DMS 273 treated with DMSO at 0.1 percent for 48 hours (cell line): Measurements from ENCODE around the gene FUT8.

ENCODE experiments used
- DNase-seq: peaks from one replicate; lab custom pipeline; 2025; lab: John Stamatoyannopoulos, UW

Gene FUT8

GRCh38 chr14:65412032-65412846 lies at the start of gene FUT8:
FUT8 (plus strand) TSS chr14:65412730; CDS start chr14:65561564, 148,834 bp downstream.
- peak; percentile 90 for DNase-seq

GRCh38 chr14:65366802-65367565 lies 45.5 kb upstream of the FUT8 start:
- DNase-seq = no peak

- no peak for DNase-seq
These were observed 43.0 kb upstream of the FUT8 start for GRCh38 chr14:65369560-65369959.

GRCh38 chr14:65370801-65371248 lies 41.7 kb upstream of the FUT8 start:
- no peak for DNase-seq

- DNase-seq = no peak
These were observed 40.7 kb upstream of the FUT8 start for GRCh38 chr14:65371784-65372183.

GRCh38 chr14:65373016-65373670 lies 39.4 kb upstream of the FUT8 start:
- no peak for DNase-seq

- no peak for DNase-seq
These were observed 38.9 kb upstream of the FUT8 start for GRCh38 chr14:65373671-65374039.

- no peak for DNase-seq
These were observed 35.0 kb upstream of the FUT8 start for GRCh38 chr14:65377576-65377975.

GRCh38 chr14:65382586-65382985 lies 29.9 kb upstream of the FUT8 start:
- no peak for DNase-seq

- DNase-seq = no peak
These were observed 25.4 kb upstream of the FUT8 start for GRCh38 chr14:65387171-65387570.

GRCh38 chr14:65387628-65388027 lies 24.9 kb upstream of the FUT8 start:
- DNase-seq = no peak

- DNase-seq = no peak
These were observed 20.2 kb upstream of the FUT8 start for GRCh38 chr14:65392296-65392695.

- DNase-seq = no peak
These were observed 16.2 kb upstream of the FUT8 start for GRCh38 chr14:65396082-65396910.

- no peak for DNase-seq
These were observed 9.3 kb upstream of the FUT8 start for GRCh38 chr14:65403231-65403630.

- no peak for DNase-seq
These were observed 4.4 kb upstream of the FUT8 start for GRCh38 chr14:65408113-65408512.

- no peak for DNase-seq
These were observed 1.9 kb upstream of the FUT8 start for GRCh38 chr14:65410640-65411039.

GRCh38 chr14:65411656-65412031 lies 886 bp upstream of the FUT8 start:
- peak; percentile 88 for DNase-seq

- DNase-seq = no peak
These were observed 567 bp downstream of the FUT8 start for GRCh38 chr14:65412856-65413738.

- no peak for DNase-seq
These were observed 1.2 kb downstream of the FUT8 start for GRCh38 chr14:65413739-65414045.

GRCh38 chr14:65414961-65415589 lies 2.5 kb downstream of the FUT8 start:
- peak; percentile 4 for DNase-seq

- DNase-seq = no peak
These were observed 3.1 kb downstream of the FUT8 start for GRCh38 chr14:65415613-65416012.
